Mesodermal cell (in vitro differentiated cells): ENCODE measurements around the gene RNF128.
"Not testable (repeated sequence)": the region's sequence is repeated elsewhere in the genome, so short reads cannot be mapped to it uniquely, and the experiment has no call there.

Experiments
- H3K27ac ChIP-seq: 2 replicates; pipeline ENCODE4 v1.7.0; 2013; ENCODE audit warnings: mild to moderate bottlenecking, low read depth, low read length, moderate library complexity; ENCODE audit not compliant: severe bottlenecking
- H3K36me3 ChIP-seq: 2 replicates; pipeline ENCODE4 v1.7.1; 2013; ENCODE audit warnings: mild to moderate bottlenecking, low read length, moderate library complexity; ENCODE audit not compliant: control insufficient read depth, insufficient read depth
- H3K4me1 ChIP-seq: one replicate; pipeline ENCODE4 v1.7.1; 2013; ENCODE audit warnings: mild to moderate bottlenecking, low read length; ENCODE audit not compliant: insufficient read depth, control insufficient read depth, poor library complexity, severe bottlenecking
- H3K4me3 ChIP-seq: 2 replicates; pipeline ENCODE4 v1.7.0; 2013; ENCODE audit warnings: low read length, control low read depth, mild to moderate bottlenecking; ENCODE audit not compliant: insufficient read depth, poor library complexity, severe bottlenecking; ENCODE audit errors: extremely low read depth
- H3K9me3 ChIP-seq: 2 replicates; pipeline ENCODE4 v1.7.1; 2013; ENCODE audit warnings: mild to moderate bottlenecking, low read length, moderate library complexity; ENCODE audit not compliant: control insufficient read depth
- WGBS, 2 experiments: methylation state at CpG; one replicate each; pipeline ENCODE4 v1.1.5; 2013; ENCODE audit warnings: missing lambda C conversion rate in 2 of 2; ENCODE audit not compliant: insufficient coverage in 2 of 2; 5-methylcytosine and 5-hydroxymethylcytosine counted together

RNF128 gene

DNA sequence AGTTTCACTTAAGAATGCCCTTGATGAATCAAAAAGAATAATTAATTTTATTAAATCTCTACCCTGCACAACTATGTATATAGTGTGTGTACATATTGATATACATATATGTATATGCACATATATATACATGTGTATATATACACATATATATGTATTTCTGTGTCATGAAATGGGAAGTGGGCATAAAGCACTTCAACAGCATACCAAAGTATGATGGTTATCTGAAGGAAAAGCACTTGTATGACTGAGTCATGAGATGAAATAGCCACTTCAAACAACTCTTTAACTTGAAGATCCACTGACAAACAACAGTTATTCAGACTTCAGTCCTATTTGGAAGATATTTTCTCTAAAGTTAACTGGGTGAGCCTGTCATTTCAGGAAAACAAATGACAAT is 16.3 kb downstream of the RNF128 start:
- H3K9me3 ChIP-seq = no peaks in the 10 kb centered on the region
- H3K4me1 ChIP-seq = no peaks in the 10 kb centered on the region
- H3K27ac ChIP-seq = no peak overlapping the region
- no peaks in the 10 kb centered on the region for H3K36me3 ChIP-seq
- H3K4me3 ChIP-seq = no peak overlapping the region

- WGBS, 2 experiments = no CpG with 5 or more reads among the region's 1 CpG
- no peak overlapping the region for H3K27ac ChIP-seq
- no peak overlapping the region for H3K4me3 ChIP-seq
- peaks cover 7% of the 10 kb centered on the region for H3K9me3 ChIP-seq
- H3K4me1 ChIP-seq = peaks cover 4% of the 10 kb centered on the region
- H3K36me3 ChIP-seq = no peaks in the 10 kb centered on the region
Measured at GRCh38 chrX:106748377-106748776, 21.9 kb downstream of the RNF128 start.

GRCh38 chrX:106751407-106751806 is 24.9 kb downstream of the RNF128 start:
- H3K4me3 ChIP-seq = no peak overlapping the region
- peaks cover 7% of the 10 kb centered on the region for H3K9me3 ChIP-seq
- H3K4me1 ChIP-seq = peaks cover 4% of the 10 kb centered on the region
- H3K27ac ChIP-seq = no peak overlapping the region
- H3K36me3 ChIP-seq = no peaks in the 10 kb centered on the region
- WGBS, 2 experiments = 83% methylated on average over 1 of the region's 3 CpGs; no CpG with 5 or more reads in 1 of the 2 experiments

DNA sequence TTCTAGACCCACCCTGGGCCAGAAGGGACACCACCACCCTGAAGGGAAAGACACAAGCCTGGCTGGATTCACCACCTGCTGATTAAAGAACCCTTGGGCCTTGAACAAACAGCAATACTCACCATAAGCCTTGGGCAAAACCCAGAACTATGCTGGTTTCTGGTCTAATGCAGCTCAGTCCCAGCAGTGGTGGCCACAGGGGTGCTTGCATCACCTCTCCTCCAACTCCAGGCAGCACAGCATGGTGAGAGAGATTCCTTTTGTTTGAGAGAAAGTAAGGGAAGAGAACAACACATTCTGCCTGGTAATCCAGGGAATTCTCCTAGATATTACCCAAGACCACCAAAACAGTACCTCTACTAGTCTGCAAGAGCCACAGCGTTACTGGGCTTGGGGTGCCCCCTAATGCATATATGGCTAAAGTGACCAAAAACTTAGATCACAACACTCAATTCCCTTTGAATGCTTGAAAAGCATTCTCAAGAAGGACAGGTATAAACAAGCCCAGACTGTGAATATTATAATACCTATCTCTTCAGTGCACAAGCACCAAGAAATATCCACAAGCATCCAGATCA is 25.7 kb downstream of the RNF128 start:
- WGBS, 2 experiments = no CpG with 5 or more reads among the region's 1 CpG
- Histone ChIP-seq H3K4me3 (no peak overlapping the region), H3K4me1 (peaks cover 4% of the 10 kb centered on the region), H3K9me3 (peaks cover 7% of the 10 kb centered on the region), H3K36me3 (no peaks in the 10 kb centered on the region), H3K27ac (no peak overlapping the region)

- no CpG with 5 or more reads among the region's 1 CpG for WGBS, 2 experiments
- H3K4me3 ChIP-seq, H3K27ac ChIP-seq, H3K4me1 ChIP-seq, H3K9me3 ChIP-seq, H3K36me3 ChIP-seq: not testable (repeated sequence)
Measured at GRCh38 chrX:106769288-106769687, 42.8 kb downstream of the RNF128 start.

- Histone ChIP-seq H3K4me1 (no peaks in the 10 kb centered on the region), H3K9me3 (no peaks in the 10 kb centered on the region), H3K4me3 (no peak overlapping the region), H3K27ac (no peak overlapping the region), H3K36me3 (no peaks in the 10 kb centered on the region)
- WGBS, 2 experiments = no CpG with 5 or more reads among the region's 2 CpGs
Measured at GRCh38 chrX:106774981-106775380, 48.5 kb downstream of the RNF128 start.

DNA sequence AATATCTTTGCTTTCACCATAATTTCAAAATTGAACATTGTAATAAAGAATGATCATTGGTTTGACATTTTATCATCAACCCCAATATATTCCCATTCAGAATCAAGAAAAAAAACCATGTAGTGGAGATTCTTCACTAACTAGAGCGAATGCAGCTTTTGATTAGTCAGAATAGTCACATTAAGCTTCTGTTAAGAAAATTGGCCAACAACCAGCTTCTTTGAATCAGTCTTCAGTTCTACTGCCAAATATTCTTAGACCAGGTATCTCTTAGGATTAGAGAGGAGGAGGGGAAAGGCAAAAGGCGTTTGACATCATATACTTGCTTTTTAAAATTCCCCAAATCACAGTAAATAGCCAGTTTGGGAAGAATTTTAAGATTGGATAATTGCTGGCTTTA is 53.8 kb downstream of the RNF128 start:
- Histone ChIP-seq H3K27ac (no peak overlapping the region), H3K9me3 (no peaks in the 10 kb centered on the region), H3K4me3 (no peak overlapping the region), H3K36me3 (no peaks in the 10 kb centered on the region), H3K4me1 (no peaks in the 10 kb centered on the region)
- WGBS, 2 experiments = no CpG with 5 or more reads among the region's 2 CpGs

GRCh38 chrX:106780664-106781377 is 54.3 kb downstream of the RNF128 start:
- H3K27ac ChIP-seq = no peak overlapping the region
- no peaks in the 10 kb centered on the region for H3K4me1 ChIP-seq
- H3K36me3 ChIP-seq = no peaks in the 10 kb centered on the region
- H3K9me3 ChIP-seq = no peaks in the 10 kb centered on the region
- H3K4me3 ChIP-seq = no peak overlapping the region
- no CpG with 5 or more reads among the region's 1 CpG for WGBS, 2 experiments

- Histone ChIP-seq H3K4me1 (no peaks in the 10 kb centered on the region), H3K36me3 (no peaks in the 10 kb centered on the region), H3K27ac (no peak overlapping the region), H3K4me3 (no peak overlapping the region), H3K9me3 (no peaks in the 10 kb centered on the region)
- no CpG with 5 or more reads among the region's 7 CpGs for WGBS, 2 experiments
Measured at GRCh38 chrX:106783716-106784115, 57.2 kb downstream of the RNF128 start.

- no CpG with 5 or more reads among the region's 1 CpG for WGBS, 2 experiments
- no peaks in the 10 kb centered on the region for H3K4me1 ChIP-seq
- no peaks in the 10 kb centered on the region for H3K36me3 ChIP-seq
- H3K9me3 ChIP-seq = no peaks in the 10 kb centered on the region
- no peak overlapping the region for H3K27ac ChIP-seq
- no peak overlapping the region for H3K4me3 ChIP-seq
Measured at GRCh38 chrX:106791495-106791894, 65.0 kb downstream of the RNF128 start.

DNA sequence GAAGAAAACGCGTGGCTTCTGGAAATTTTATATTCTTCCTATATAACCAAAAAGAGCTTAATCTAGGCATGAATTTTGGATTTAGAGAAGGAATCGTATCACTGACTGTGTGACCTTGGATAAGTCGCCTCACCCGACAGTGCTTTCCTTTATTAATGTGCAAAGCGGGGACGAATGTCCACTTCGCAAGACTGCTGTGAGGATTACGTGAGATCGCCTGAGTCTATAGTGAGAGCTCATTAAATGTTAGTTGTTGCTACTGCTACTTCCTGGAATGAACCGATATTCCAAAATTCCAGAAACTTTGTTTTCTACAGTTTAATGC is 75.5 kb downstream of the RNF128 start:
- Histone ChIP-seq H3K27ac (no peak overlapping the region), H3K9me3 (no peaks in the 10 kb centered on the region), H3K4me1 (no peaks in the 10 kb centered on the region), H3K4me3 (peak overlapping the region; percentile 49), H3K36me3 (no peaks in the 10 kb centered on the region)
- WGBS, 2 experiments = 60% methylated on average over 1 of the region's 11 CpGs; no CpG with 5 or more reads in 1 of the 2 experiments
